Stimulated activated CD4-positive, alpha-beta T cell treated with anti-CD3 and anti-CD28 coated beads, TNF-alpha, amount 100 ng/mL, for 48 hours (primary cell): ENCODE measurements around the gene IL27RA.

Source experiments
- DNase-seq, 3 donors: peaks; one replicate each; pipeline ENCODE4 v3.0.0-alpha.2; 2020; ENCODE audit warnings: low read depth in 3 of 3

IL27RA gene

GRCh38 chr19:14088634-14089411, 57.3 kb downstream of the IL27RA start:
- no peak for DNase-seq

- peak in 1 of 3 donors; percentile 21 for DNase-seq
Observed at GRCh38 chr19:14089412-14089661, 57.8 kb downstream of the IL27RA start.

GRCh38 chr19:14089662-14090508, 58.3 kb downstream of the IL27RA start:
- peak in 1 of 3 donors; percentile 35 for DNase-seq

DNA sequence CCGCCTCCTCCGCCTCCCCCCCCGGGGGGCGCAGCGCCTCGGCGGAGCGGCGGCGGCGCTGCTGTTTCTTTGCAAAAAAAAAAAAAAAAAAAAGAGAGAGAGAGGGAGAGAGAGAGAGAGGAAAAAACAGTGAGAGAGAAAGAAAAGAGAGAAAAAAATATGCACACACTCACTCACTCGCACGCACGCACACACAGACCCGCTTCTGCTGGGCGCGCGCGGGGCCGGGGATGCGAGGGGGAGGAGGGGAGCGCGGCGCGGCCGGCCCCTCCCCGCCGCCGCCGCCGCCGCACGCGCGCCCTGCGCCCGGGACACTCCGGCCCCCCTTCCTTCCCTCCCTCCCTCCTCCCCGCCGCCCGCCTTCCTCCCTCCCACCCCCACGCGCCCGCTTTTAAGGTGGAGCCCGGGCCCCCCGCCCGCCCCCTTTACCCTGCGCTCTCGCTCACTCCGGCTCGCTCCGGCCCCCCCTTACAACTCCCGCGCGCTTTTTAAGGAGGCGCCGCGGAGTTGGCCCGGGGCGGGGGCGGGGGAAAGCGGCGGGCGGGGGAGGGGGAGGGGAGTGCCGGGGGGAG, 59.0 kb downstream of the IL27RA start, which contains the start of gene SAMD1:
TSS of gene SAMD1 (minus strand) at position 243 of the 572 bp plus-strand sequence.
- DNase-seq: peak; percentile 66 to 84 (median 68)

DNA sequence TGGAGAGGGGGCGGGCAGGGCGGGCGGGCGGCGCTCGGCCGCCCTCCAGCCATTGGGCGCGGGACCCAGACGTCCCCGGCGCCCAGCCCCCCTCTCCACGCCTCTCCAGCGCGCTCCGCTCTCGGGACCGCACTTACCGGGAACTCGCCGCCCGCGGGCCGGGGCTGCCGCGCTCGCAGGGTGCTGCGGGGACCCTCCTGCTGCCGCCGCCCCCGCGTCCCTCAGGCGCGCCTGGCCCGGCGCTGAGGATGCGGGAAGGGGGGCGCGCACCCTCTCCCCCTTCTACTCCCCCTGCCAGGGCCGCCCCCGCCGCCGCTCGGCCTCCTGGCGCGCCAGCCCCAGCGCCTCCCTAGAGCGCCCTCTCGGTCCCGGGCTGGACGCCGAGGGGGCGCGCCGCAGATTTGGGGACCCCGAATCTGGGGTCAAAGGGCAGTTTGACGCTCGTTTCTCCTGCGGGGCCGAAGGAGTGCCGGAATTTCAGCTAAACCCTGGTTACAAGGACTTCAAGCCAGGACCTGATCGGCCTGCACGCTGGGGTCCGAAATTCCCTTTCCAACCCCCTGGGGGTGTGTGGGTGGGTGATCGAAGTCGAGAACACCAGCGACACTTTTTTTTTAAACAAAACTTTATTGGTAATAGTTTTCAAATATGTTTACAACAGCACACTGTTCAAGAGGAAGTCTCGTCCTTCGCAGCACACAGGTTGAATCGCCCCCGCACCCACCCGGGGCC, 59.7 kb downstream of the IL27RA start:
- DNase-seq: peak; percentile 48 to 78 (median 53)

DNA sequence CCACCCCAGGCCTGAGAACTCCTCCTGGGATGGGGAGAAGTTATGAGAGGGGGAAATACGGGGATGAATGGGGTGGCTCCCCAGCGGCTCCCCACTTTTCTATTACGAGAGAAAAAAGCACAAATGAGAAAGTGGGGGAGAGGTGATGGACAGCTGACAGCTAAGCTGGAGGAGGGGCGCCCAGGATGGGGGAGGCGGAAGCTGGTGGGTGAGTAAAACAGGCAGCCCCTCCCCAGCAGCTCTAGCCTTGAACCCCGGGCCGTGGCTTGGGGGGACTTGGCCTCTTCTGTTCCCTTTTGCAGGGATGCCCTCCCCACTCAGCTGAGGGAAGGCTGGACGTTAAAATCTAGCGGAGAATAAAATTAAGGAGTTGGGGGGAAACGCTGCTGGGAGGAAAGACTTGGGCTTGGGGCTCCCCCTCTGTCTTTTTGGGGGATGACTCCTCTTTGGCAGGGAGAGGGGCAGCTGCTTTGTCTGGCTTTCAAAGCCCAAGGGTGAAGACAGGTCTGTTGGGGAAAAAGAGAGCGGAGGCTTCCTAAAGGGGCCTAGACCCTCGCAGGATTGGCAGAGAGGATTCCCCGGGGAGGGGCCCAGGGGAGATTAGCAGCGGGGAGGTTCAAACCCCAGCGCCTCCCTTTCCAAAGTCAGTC, 60.4 kb downstream of the IL27RA start:
- DNase-seq: no peak

DNA sequence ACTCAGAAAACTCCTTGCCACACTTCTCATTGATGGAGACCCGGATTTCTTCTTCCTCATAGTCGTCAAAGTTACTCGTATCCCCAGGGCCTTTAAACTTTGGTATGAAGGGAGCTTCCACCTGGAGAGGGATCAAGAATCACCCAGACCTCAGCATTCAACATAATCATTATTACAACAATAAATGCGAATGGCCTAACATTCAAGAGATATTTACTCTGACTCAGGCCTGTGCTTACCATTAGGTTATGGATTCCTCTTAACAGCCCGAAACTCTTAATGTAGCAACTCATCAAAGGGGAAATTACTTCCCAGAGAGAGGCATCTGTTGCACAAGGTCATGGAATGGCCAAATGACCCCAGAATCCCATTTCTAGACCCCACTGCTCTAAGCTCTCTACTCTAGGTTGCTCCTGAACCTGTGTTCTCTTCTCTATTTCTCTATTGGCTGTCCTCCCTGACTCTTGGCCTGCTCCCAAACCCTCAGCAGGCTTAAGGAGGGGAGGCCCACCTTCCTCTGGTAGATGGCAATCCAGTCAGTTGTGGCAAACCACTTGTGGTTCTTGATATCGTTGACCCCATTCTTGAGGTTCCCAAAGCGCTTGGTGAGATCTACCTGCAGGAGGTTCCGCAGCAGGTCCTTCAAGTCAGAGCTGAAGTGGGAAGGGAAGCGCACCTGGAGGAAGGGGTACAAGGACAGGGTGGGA, 61.7 kb downstream of the IL27RA start:
- DNase-seq: no peak

DNA sequence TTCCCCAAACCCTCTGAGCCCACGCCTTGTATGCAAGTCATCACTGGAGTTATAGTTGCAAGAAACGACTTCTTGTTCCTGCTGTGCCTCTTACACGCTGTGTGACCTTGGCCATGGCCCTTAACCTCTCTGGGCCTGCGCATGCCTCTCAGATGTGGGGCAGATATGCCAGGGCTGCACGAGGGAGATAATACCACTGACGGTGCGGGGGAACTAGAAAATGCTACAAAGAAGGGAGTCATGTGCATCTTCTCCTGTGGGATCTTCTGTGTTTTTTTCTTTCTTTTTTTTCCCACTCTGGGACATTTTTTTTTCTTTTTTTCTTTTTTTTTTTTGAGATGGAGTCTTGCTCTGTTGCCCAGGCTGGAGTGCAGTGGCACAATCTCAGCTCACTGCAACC, 63.3 kb downstream of the IL27RA start:
- DNase-seq: no peak

- no peak for DNase-seq
Observed at GRCh38 chr19:14096272-14096992, 64.9 kb downstream of the IL27RA start.

DNA sequence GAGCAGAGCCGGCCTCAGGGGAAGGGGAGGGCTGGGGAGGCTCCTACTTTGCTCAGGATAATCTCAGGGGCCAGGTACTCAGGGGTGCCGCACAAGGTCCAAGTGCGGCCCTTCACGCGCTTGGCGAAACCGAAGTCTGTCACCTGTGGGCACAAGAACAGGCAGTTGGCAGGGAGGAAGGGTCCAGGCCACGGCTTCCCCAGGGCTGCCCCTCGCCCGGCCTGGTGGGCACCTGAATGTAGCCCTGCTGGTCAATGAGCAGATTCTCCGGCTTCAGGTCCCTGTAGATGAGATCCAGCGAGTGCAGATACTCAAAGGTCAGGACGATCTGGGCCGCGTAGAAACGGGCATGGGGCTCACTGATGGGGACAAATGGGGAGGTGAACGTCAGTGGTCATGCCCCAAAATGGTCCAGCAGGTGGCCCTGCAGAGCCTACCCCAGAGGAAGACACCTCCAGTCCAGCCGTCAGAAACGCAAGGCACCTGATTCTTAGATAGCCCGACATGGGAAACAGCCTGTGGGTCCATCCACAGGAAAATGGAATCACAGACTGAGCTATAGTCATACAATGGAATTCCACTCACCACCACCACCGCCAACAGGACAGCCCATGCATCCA, 66.1 kb downstream of the IL27RA start:
- no peak for DNase-seq

DNA sequence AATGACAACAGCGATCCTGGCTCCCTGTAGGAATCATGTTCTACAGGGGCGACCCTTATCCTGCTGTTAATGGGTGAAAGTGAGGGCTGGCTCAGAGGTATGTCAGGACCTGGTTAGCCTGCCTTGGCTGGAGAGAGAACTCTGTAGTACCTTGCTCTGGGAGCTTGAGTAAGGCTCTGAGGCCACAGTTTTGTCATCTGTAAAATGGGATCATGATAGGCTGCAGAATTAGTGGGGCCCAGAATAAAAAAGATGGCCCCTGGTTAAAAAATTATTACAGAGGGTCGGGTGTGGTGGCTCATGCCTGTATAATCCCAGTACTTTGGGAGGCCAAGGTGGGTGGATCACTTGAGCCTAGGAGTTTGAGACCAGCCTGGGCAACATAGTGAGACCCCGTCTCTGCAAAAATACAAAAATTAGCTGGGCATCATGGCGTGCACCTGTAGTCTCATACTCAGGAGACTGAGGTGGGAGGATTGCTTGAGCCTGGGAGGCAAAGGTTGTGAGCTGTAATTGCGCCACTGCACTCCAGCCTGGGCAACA, 69.5 kb downstream of the IL27RA start:
- DNase-seq: no peak

DNA sequence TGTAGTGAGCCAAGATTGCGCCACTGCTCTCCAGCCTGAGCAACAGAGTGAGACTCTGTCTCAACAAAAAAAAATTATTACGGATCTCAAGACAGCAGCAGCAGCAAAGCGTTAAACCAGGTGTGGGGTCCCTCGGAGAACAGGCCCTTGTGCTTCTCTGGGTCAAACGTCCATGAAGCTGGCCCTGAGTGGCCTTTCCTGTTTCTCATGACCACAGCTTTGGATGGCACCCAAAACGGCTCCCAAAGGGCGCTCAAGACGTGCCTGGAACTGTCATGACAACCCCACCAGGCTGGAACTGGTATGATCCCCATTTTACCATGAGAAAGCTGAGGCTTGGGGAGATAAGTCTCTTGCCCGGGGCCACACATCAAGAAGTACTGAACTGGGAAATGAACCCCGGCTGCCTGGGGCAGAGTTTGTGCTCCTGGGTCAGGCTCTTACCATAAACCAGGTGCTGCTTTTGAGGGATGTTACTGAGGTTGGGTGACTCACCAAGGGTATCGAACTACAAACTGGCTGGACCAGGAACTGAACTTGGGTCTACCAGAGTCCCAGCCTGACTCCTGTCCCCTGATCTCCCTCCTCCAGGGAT, 70.6 kb downstream of the IL27RA start:
- DNase-seq: no peak

- DNase-seq: no peak
Observed at GRCh38 chr19:14102756-14103155, 71.2 kb downstream of the IL27RA start.
